ENCODE data around the gene PRUNE2.

PRUNE2 gene

DNA sequence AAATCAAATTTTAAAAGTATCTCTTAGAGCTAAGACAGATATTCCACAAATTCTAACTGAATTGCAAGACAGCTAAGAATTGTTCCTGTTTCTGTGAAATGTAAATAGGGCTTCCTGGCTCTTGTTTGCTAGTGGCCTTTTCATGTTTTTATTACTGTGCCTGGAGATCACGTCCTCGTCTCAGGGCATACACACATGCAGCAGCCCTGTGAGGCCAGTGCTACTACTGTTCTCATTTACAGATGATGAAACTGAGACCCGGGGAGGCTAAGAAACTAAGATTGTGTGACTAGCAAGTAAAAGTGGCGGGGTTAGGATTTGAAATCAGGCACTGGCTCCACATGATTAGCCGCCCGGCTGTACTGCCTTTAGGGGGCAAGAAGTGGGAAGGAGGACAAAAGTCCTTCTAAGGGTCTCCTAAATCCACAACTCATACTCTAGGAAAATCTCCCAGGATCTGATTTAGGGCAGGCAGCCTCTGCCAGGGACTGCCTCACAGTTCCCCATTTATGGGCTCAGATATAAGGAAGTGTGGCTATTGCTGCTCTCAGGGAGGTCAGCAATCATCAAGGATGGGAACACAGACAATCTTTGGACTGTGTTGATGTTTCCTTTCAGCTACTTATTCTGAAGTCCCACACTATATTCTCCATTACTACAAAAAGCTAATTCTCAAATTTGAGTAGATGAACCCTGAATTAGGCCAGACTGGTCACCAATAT lies 7.9 kb downstream of the PRUNE2 start:
- ChIA-PET CTCF (no interaction called here), POLR2A (no interaction called here)
- TF ChIP-seq HDGF (IDR thresholded peaks at IDR 0.05; ENCODE audit: borderline replicate concordance) (no peak), TARDBP (IDR thresholded peaks at IDR 0.05) (no peak), NFRKB (IDR thresholded peaks at IDR 0.05) (no peak), BHLHE40 (IDR thresholded peaks at IDR 0.05; ENCODE audit: borderline replicate concordance) (no peak), SUZ12 (IDR thresholded peaks at IDR 0.05) (no peak), FOXM1 (IDR thresholded peaks at IDR 0.05; ENCODE audit: borderline replicate concordance) (no peak), L3MBTL2 (conservative IDR thresholded peaks at IDR 0.05) (no peak), SP1 (IDR thresholded peaks at IDR 0.05) (no peak), CTBP1 (IDR thresholded peaks at IDR 0.05; ENCODE audit: borderline replicate concordance) (no peak), ARNT (IDR thresholded peaks at IDR 0.05) (no peak)
- TF ChIP-seq, protein P1, sequence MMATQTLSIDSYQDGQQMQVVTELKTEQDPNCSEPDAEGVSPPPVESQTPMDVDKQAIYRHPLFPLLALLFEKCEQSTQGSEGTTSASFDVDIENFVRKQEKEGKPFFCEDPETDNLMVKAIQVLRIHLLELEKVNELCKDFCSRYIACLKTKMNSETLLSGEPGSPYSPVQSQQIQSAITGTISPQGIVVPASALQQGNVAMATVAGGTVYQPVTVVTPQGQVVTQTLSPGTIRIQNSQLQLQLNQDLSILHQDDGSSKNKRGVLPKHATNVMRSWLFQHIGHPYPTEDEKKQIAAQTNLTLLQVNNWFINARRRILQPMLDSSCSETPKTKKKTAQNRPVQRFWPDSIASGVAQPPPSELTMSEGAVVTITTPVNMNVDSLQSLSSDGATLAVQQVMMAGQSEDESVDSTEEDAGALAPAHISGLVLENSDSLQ (IDR thresholded peaks at IDR 0.05), result no peak
- DNase-seq (ENCODE audit: extremely low spot score), result no peak

DNA sequence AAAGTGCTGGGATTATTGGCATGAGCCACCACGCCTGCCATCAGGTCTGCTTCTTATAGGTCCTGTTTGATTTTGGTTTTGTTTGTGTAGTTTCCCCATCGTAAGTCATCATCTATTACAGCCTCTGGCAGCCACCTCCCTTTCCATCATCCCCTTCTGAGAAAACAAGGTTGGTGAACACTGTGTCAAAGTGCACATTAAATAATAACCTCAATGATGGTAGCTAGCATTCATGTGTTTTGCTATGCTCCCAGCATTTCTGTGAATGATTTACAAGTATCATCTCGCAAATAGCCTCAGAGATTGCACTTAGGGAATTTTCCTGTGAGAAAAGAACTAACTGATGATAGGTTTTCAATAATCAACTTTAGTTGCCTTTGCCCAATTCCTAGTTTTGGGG lies 9.9 kb downstream of the PRUNE2 start:
- CTCF ChIA-PET, result no interaction called here
- no peak for TF ChIP-seq FOXM1 (IDR thresholded peaks at IDR 0.05; ENCODE audit: borderline replicate concordance)
- no peak for DNase-seq (ENCODE audit: extremely low spot score)
- POLR2A ChIA-PET, result no interaction called here

DNA sequence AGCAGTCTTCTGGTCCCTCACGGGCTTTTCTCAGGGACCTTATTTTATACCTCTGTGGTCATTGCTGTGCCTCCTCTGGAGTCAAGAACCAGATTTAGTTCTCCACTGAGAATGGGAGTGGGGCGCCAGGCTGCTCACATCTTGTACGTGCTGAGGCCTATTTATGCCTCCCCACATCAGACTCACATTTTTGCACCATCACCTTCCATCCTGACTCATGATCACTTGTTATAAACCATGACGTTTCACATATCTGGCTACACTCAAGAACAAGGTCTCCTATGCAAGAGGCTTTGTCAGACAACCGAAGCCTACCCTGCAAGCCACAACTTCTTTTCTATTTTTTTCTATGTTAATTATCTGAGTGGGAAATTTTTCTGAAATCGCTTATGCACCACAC lies 10.7 kb downstream of the PRUNE2 start:
- TF ChIP-seq HDGF (IDR thresholded peaks at IDR 0.05; ENCODE audit: borderline replicate concordance) (no peak), SUZ12 (IDR thresholded peaks at IDR 0.05) (no peak), NFRKB (IDR thresholded peaks at IDR 0.05) (no peak), LEF1 (IDR thresholded peaks at IDR 0.05; ENCODE audit: borderline replicate concordance) (no peak), SP1 (IDR thresholded peaks at IDR 0.05) (no peak), L3MBTL2 (conservative IDR thresholded peaks at IDR 0.05) (no peak), FOXM1 (IDR thresholded peaks at IDR 0.05; ENCODE audit: borderline replicate concordance) (no peak), CTBP1 (IDR thresholded peaks at IDR 0.05; ENCODE audit: borderline replicate concordance) (no peak), FOXA1 (IDR thresholded peaks at IDR 0.05) (no peak)
- ChIA-PET CTCF (no interaction called here), POLR2A (no interaction called here)
- no peak for DNase-seq (ENCODE audit: extremely low spot score)

DNA sequence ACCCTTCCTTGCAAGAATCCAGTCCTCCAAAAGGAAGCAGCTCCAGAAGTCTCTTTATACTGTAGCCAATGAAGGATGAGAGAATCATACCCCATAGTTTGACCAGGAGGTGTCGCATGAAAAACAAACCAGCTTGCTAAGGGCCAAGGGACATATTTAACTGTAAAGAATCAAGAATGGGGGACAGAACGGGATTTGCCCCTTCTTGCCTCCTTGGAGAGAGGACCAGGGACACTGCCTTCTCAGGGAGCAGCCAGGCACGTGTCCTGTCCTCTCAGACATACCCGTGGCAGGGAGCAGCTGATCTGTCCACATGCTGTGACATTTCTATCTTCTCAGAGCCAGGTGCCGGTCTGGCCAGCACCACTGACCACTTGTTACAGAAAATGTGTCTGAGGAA lies 11.7 kb downstream of the PRUNE2 start:
- no peak for TF ChIP-seq HDGF (IDR thresholded peaks at IDR 0.05; ENCODE audit: borderline replicate concordance)
- no peak for TF ChIP-seq ELF4 (IDR thresholded peaks at IDR 0.05)
- ChIA-PET CTCF (no interaction called here), POLR2A (no interaction called here)
- no peak for DNase-seq (ENCODE audit: extremely low spot score)

DNA sequence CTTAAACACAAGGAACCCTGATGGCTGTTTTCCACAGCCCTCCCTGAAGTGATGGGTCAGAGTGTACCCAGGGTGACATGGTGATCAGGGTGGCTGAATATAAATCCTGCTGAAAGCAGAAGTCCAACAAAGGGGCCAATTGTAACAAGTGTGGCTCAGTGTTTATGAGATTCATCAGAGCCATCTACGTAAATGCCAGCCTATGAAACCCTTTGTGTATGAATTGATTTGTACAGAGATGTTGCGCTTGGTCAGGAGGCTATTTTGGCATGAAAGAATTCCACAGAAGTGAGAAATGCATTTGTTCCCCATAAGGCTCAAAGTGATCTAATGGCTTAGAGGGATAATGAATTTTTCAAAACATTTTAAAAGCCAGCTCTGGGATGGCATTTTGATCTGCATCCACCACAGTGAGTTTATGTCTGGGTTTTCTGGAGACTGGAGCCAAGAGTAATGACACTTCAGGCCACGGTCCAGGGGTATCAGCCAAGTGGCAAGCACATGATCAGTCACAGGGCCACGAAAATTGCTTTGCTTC lies 12.4 kb downstream of the PRUNE2 start:
- CTCF ChIA-PET, result no interaction called here
- TF ChIP-seq HDGF (IDR thresholded peaks at IDR 0.05; ENCODE audit: borderline replicate concordance) (no peak), LEF1 (IDR thresholded peaks at IDR 0.05; ENCODE audit: borderline replicate concordance) (no peak), FOXA1 (IDR thresholded peaks at IDR 0.05) (no peak), BHLHE40 (IDR thresholded peaks at IDR 0.05; ENCODE audit: borderline replicate concordance) (no peak), CTBP1 (IDR thresholded peaks at IDR 0.05; ENCODE audit: borderline replicate concordance) (no peak), TARDBP (IDR thresholded peaks at IDR 0.05) (no peak), ZNF384 (IDR thresholded peaks at IDR 0.05) (no peak), SUZ12 (IDR thresholded peaks at IDR 0.05) (no peak), ARNT (IDR thresholded peaks at IDR 0.05) (no peak)
- TF ChIP-seq, protein P1 (IDR thresholded peaks at IDR 0.05), result no peak
- no peak for DNase-seq (ENCODE audit: extremely low spot score)
- POLR2A ChIA-PET, result no interaction called here

DNA sequence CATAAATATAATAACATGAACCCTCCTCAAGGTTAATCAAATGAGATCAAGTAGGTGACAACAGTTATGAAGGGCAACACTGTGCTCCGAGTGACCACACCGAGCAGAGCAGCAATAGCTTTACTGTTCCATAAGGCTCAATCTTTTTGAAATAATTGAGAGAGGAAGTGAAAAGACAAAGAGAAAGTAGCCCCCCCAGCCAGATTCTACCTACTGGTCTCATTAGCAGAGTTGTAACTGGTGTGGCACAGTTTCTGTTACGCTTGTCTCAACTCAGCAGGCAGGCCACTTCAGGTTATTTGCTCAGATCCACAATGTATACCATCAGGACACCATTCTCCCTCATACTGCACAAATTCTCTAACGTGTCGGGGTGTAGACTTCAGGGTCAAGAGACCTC lies 14.0 kb downstream of the PRUNE2 start:
- POLR2A ChIA-PET, result no interaction called here
- DNase-seq (ENCODE audit: extremely low spot score), result no peak
- TF ChIP-seq L3MBTL2 (conservative IDR thresholded peaks at IDR 0.05) (no peak), FOXM1 (IDR thresholded peaks at IDR 0.05; ENCODE audit: borderline replicate concordance) (no peak), ZNF384 (IDR thresholded peaks at IDR 0.05) (no peak), ELF4 (IDR thresholded peaks at IDR 0.05) (no peak), HDGF (IDR thresholded peaks at IDR 0.05; ENCODE audit: borderline replicate concordance) (no peak), CTBP1 (IDR thresholded peaks at IDR 0.05; ENCODE audit: borderline replicate concordance) (no peak), NFRKB (IDR thresholded peaks at IDR 0.05) (no peak), FOXK2 (IDR thresholded peaks at IDR 0.05) (no peak)
- TF ChIP-seq, protein P1 (IDR thresholded peaks at IDR 0.05), result no peak
- CTCF ChIA-PET, result interaction anchor here (0.7 kb wide), 1 partner anchor 105 kb away, joined by 3 read pairs; no protein-coding TSS in a partner anchor

DNA sequence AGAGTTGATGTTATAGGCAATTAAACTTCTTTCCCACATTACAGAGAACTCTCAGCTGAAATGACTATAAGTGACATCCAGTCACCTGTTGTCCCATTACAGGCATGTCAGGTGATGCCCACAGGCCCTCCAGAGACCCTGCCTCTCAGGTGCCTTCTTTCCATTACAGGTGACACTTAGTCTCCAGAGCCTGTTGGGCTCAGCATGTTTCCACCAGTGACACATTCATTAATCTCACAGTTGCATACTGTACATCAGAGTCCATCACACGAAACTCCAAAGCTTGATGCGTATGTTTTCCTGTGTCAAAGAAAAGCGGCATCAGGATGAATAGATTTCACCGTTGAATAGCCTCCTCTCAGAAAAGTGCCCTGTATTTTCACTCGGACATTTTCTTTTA lies 14.6 kb downstream of the PRUNE2 start:
- POLR2A ChIA-PET, result no interaction called here
- CTCF ChIA-PET, result interaction anchor here (0.7 kb wide), 1 partner anchor 105 kb away, joined by 3 read pairs; no protein-coding TSS in a partner anchor

More for the DNA sequence above, 14.6 kb downstream of the PRUNE2 start:
- no peak for DNase-seq (ENCODE audit: extremely low spot score)
- no peak for TF ChIP-seq HDGF (IDR thresholded peaks at IDR 0.05; ENCODE audit: borderline replicate concordance)
- no peak for TF ChIP-seq L3MBTL2 (conservative IDR thresholded peaks at IDR 0.05)
- TF ChIP-seq ARNT (IDR thresholded peaks at IDR 0.05), result no peak
- no peak for TF ChIP-seq ZNF384 (IDR thresholded peaks at IDR 0.05)
- no peak for TF ChIP-seq SUZ12 (IDR thresholded peaks at IDR 0.05)
- TF ChIP-seq FOXA1 (IDR thresholded peaks at IDR 0.05), result no peak
- TF ChIP-seq NFRKB (IDR thresholded peaks at IDR 0.05), result no peak
- TF ChIP-seq TARDBP (IDR thresholded peaks at IDR 0.05), result no peak
- no peak for TF ChIP-seq BHLHE40 (IDR thresholded peaks at IDR 0.05; ENCODE audit: borderline replicate concordance)
- TF ChIP-seq LEF1 (IDR thresholded peaks at IDR 0.05; ENCODE audit: borderline replicate concordance), result no peak
- no peak for TF ChIP-seq SP1 (IDR thresholded peaks at IDR 0.05)
- TF ChIP-seq ELF4 (IDR thresholded peaks at IDR 0.05), result no peak

All from HEK293T (cell line).